Measurements from ENCODE around the gene DRP2. TPM values are rescaled to one million over a fixed set of nuclear protein-coding genes. Genes with fewer than 3 reads are reported as not detected.

DRP2 gene
- polyA plus RNA-seq, 1 of the 3 experiments (the other 2 are of a cell fraction) = 0.16 TPM

GRCh38 chrX:101274198-101274597 is 54.6 kb downstream of the DRP2 start:
- no peaks in the 10 kb centered on the region for H3K9me2 ChIP-seq
- TF ChIP-seq MAX (IDR thresholded peaks at IDR 0.05; ENCODE audit: low read depth) (no peak), EZH2phosphoT487 (IDR thresholded peaks at IDR 0.05; ENCODE audit: borderline replicate concordance, low read depth) (no peak), USF2 (IDR thresholded peaks at IDR 0.05; ENCODE audit: borderline replicate concordance, low read depth, low read length) (no peak), RCOR1 (IDR thresholded peaks at IDR 0.05; ENCODE audit: low read length) (no peak)
- H3K27me3 ChIP-seq (ENCODE audit: insufficient read depth) = no peaks in the 10 kb centered on the region; the same call in 1 of the 2 replicates
- ChIA-PET POLR2A (no interaction called here), CTCF (no interaction called here)
- no peaks in the 10 kb centered on the region for H3K4me1 ChIP-seq (ENCODE audit: control insufficient read depth in 1 of 2, insufficient read depth in 2 of 2, low read depth in 1 of 2, low read length in 1 of 2)
- H3K9me3 ChIP-seq = no peaks in the 10 kb centered on the region
- H3F3A ChIP-seq (replicated peaks; ENCODE audit: insufficient read depth) = no peaks in the 10 kb centered on the region
- DNase-seq = no peak
- no peak overlapping the region for H3K4me3 ChIP-seq (ENCODE audit: low read depth in 2 of 2, low read length in 1 of 2)
- no peak overlapping the region for H3K9ac ChIP-seq
- H4K20me1 ChIP-seq (ENCODE audit: insufficient read depth) = no peaks in the 10 kb centered on the region
- H3K36me3 ChIP-seq (replicated peaks in 1 of 2; ENCODE audit: control insufficient read depth in 1 of 2, insufficient read depth in 2 of 2, low read length in 1 of 2) = no peaks in the 10 kb centered on the region
- H3K79me2 ChIP-seq (ENCODE audit: insufficient read depth) = no peaks in the 10 kb centered on the region
- H3K4me2 ChIP-seq = no peak overlapping the region
- H2AFZ ChIP-seq (ENCODE audit: low read depth) = no peak overlapping the region
- no peak overlapping the region for H3K27ac ChIP-seq (ENCODE audit: low read depth in 2 of 2, low read length in 1 of 2)
- WGBS (ENCODE audit: low lambda C conversion rate) = 43% methylated on average over 6 of the region's 6 CpGs

GRCh38 chrX:101276238-101276637 is 56.7 kb downstream of the DRP2 start:
- H3F3A ChIP-seq (replicated peaks; ENCODE audit: insufficient read depth) = no peaks in the 10 kb centered on the region
- POLR2A ChIA-PET = no interaction called here
- no peaks in the 10 kb centered on the region for H3K79me2 ChIP-seq (ENCODE audit: insufficient read depth)
- no peak overlapping the region for H3K4me2 ChIP-seq
- DNase-seq = no peak
- no peak overlapping the region for H3K9ac ChIP-seq
- no peaks in the 10 kb centered on the region for H4K20me1 ChIP-seq (ENCODE audit: insufficient read depth)
- no peak for TF ChIP-seq USF2 (IDR thresholded peaks at IDR 0.05; ENCODE audit: borderline replicate concordance, low read depth, low read length)
- no peak for TF ChIP-seq NFIC (IDR thresholded peaks at IDR 0.05; ENCODE audit: borderline replicate concordance)
- no peak for TF ChIP-seq REST (IDR thresholded peaks at IDR 0.05; ENCODE audit: low read depth, low read length)
- no peak for TF ChIP-seq NRF1 (IDR thresholded peaks at IDR 0.05; ENCODE audit: low read depth, low read length)
- no peak for TF ChIP-seq EZH2phosphoT487 (IDR thresholded peaks at IDR 0.05; ENCODE audit: borderline replicate concordance, low read depth)
- TF ChIP-seq GATA2 (CRISPR knock-in tag; IDR thresholded peaks at IDR 0.05) = no peak
- no peak for TF ChIP-seq RXRA (IDR thresholded peaks at IDR 0.05; ENCODE audit: borderline replicate concordance, low read depth)
- TF ChIP-seq FOXJ3 (CRISPR knock-in tag; IDR thresholded peaks at IDR 0.05) = no peak
- no peak for TF ChIP-seq FOSL2 (IDR thresholded peaks at IDR 0.05; ENCODE audit: borderline replicate concordance, low read depth)
- no peak for TF ChIP-seq TCF12 (IDR thresholded peaks at IDR 0.05)
- no peak for TF ChIP-seq ZBTB33 (IDR thresholded peaks at IDR 0.05; ENCODE audit: borderline replicate concordance, low read depth)
- TF ChIP-seq SMC3 (IDR thresholded peaks at IDR 0.05; ENCODE audit: low read depth, low read length) = no peak
- TF ChIP-seq GABPA (IDR thresholded peaks at IDR 0.05; ENCODE audit: low read depth) = no peak
- TF ChIP-seq MEF2A (IDR thresholded peaks at IDR 0.05; ENCODE audit: borderline replicate concordance, low read depth) = no peak
- no peak for TF ChIP-seq PBX3 (IDR thresholded peaks at IDR 0.05)
- no peak for TF ChIP-seq POLR2AphosphoS5 (IDR thresholded peaks at IDR 0.05; ENCODE audit: low read depth, low read length)
- no peak for TF ChIP-seq USF1 (IDR thresholded peaks at IDR 0.05; ENCODE audit: borderline replicate concordance, low read depth)
- H3K27ac ChIP-seq (ENCODE audit: low read depth in 2 of 2, low read length in 1 of 2) = no peak overlapping the region
- no peak overlapping the region for H3K4me3 ChIP-seq (ENCODE audit: low read depth in 2 of 2, low read length in 1 of 2)
- 19% methylated on average over 2 of the region's 2 CpGs for WGBS (ENCODE audit: low lambda C conversion rate)
- no peaks in the 10 kb centered on the region for H3K4me1 ChIP-seq (ENCODE audit: control insufficient read depth in 1 of 2, insufficient read depth in 2 of 2, low read depth in 1 of 2, low read length in 1 of 2)
- CTCF ChIA-PET = no interaction called here
- no peak overlapping the region for H2AFZ ChIP-seq (ENCODE audit: low read depth)
- H3K9me2 ChIP-seq = no peaks in the 10 kb centered on the region
- H3K27me3 ChIP-seq (ENCODE audit: insufficient read depth) = no peaks in the 10 kb centered on the region; the same call in 1 of the 2 replicates
- H3K9me3 ChIP-seq = no peaks in the 10 kb centered on the region
- H3K36me3 ChIP-seq (replicated peaks in 1 of 2; ENCODE audit: control insufficient read depth in 1 of 2, insufficient read depth in 2 of 2, low read length in 1 of 2) = no peaks in the 10 kb centered on the region
